Measurements from ENCODE around the gene ADD2. TPM values are rescaled to one million over a fixed set of nuclear protein-coding genes. Genes with fewer than 3 reads are reported as not detected.

Gene ADD2
- total RNA-seq, 1 donor from 2014 or later = 3.4 TPM

DNA sequence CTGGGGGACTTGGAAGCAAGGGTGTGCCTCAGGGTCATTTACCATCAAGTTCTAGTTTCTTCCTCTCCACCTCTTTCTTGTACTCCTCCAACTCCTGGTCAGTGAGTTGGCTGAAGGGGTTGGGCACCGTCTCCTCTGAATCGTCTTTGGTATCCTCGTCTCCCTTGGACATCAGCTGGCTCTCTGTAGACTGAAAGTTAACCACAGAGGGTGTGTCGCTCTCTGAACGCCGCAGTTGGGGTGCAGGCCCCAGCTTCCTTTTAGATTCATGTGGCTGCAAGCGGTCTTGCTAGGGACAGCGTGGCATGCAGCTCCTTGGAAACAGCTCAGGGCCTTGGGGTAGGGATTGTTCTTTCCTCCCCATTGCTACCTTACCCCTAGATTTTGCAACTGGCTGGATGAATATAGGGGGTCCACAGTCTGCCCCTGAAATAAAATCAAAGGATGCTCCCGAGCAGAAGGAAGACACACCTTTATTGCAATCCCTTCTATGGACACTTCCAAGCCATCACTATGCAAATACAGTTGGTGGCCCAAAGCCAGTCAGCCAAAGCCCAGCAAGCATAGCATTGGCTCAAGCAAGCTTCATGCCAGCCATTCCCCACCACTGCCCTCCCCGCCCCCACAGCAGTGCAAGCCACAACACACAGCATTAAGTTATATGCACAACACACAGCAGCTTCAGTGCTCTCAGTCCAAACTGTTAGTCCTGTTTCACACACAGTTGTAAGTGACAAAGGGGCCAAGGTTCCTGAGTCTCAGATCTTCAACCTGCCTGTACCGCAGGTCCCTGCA lies 93.2 kb downstream of the ADD2 start:
- no peak for DNase-seq (ENCODE audit: low spot score)

DNA sequence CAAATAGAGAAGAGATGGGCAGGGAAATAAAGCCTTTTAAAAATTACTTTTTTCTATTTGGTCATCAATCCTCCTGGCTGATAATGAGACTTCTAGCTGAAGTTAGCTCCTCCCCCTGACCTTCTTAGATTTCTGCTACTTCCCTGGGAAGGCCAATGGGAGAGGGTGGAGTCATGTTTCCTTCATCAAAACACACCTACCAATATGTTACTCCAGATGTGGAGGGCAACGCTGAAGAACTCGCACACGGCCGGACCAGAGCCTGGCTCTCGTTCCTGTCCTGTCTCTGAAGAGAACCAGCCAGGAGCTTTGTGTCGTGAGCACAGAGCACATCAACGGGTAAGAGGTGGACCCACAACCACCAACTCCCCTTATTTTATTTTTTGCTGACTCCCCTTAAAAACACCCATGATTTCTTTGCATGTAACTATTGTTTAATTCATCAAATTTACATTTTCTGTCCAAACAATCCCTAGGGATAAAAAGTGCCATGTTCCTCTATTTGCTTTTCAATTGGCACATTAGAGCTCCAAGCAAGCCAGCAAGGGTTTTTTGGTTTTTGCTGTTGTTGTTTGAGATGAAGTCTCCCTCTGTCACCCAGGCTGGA lies 94.9 kb downstream of the ADD2 start:
- no peak for DNase-seq (ENCODE audit: low spot score)

DNA sequence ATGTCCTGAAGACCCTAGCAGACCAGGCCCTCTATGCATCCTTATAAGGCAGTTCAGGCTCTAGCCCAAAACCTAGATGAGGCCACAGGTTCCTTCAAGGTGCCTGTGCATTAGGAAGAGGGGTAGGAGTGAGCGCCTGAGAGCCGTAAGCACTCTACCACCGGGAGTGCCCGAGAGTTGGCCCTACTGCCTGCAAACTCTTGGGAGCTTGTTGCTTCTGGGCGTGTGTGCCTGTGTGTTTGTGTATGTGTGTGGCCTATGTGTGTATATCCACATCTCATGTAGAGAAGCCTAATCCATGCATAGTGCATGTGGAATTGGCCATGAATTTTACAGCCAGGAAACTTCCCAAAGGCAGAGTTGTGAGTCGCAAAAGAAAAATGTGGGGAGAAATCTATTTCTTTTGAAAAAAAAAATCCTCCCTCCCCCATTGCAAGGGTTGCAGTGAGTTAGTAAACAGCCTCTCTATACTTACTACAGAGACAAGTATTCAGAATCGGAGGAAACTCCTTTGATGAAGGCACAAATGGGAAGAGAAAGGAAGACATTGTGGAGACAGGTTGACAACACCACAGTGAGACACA lies 96.8 kb downstream of the ADD2 start:
- DNase-seq (ENCODE audit: low spot score) = peak; percentile 14

DNA sequence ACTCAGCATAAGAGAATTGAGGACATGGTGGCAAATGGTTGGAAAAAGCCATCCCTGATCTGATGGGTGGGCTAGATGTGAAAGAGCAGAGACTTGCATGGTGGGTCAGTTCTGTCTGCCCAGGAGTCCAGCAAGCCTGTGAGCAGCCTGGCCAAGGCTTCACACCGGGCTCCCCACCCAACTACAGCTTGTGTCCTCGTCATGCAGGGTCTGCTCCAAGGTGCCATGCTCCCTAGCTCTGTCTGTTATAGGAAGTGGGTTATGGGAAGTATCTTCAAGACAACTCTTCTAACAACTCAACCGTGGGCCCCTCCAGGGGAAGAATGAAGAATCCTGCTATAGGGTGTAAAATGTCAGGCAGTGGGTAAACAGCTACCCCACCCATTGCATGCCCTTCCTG lies 97.4 kb downstream of the ADD2 start:
- DNase-seq (ENCODE audit: low spot score) = no peak

DNA sequence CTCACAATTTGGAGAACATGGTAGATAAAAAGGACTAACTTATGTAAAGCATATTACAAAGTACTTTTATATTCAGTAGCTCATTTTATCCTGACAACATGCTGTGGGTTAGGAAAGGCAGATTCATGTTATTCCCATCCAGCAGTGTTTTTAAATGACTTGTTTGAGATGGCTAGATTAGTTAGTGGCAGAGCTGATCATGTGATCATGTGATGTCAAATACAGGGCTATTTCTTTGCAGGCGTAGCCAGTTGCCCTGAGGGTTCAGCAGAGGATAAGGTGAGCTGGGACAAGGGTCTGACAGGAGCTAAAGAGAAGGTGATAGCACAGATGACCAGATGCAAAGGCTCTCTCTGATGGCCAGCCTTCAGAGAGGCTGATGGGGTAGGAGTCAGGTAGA lies 97.8 kb downstream of the ADD2 start:
- no peak for DNase-seq (ENCODE audit: low spot score)

DNA sequence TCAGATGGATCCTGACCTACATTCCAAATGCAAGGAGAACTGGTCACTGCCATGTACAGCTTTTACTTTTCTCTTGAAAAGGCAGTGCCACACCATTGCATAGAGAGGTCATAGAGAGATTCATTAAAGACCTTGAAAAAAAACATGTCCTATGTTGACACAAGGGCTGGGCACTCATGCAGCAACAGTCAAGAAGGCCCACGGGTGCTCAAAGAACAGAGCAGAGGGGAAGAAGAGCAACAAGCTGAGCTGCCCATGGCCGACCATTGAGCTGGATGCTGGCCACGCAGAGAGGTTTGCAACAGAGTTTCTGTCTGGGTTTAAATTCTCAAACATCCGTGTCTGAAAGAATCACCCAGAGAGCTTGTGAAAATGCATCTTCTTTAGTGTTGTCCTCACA lies 99.1 kb downstream of the ADD2 start:
- DNase-seq (ENCODE audit: low spot score) = no peak

DNA sequence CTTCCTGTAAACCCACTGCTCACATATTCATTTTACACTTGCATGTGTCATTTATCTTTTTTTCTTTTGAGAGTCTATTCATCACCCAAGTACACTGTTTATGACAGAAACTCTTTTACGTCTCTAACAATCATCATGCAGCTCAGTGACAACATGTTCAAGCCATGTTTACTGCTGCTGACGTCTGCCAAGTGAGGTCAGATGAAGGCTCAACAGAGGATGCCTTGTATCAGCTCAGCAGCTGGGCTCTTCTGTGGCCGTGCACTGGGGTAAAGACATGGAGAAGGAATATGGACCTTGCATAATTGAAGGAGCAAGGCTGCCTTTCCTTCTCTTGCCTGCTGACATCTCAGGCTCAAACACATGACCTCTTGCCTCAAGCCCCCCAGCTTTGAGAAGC lies 99.6 kb downstream of the ADD2 start:
- DNase-seq (ENCODE audit: low spot score) = no peak

DNA sequence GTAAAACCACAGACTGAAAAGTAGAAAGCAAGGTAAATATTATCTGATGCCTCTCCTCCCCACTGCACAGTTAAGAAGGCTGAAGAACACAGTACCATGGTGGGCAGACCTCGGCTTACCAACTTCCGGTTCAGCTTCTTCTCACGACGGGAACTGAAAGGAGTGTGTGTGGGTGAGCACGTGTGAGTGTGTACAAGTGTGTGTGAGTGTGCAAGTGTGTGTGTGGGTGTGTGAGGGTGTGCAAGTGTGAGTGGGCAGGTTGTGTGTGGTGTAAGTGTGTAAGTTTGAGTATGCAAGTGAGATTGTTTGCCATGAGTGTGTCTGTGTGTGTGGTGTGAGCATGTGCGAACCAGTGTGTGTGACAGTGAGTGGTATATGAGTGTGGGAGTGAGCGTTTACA lies 103.5 kb downstream of the ADD2 start:
- no peak for DNase-seq (ENCODE audit: low spot score)

DNA sequence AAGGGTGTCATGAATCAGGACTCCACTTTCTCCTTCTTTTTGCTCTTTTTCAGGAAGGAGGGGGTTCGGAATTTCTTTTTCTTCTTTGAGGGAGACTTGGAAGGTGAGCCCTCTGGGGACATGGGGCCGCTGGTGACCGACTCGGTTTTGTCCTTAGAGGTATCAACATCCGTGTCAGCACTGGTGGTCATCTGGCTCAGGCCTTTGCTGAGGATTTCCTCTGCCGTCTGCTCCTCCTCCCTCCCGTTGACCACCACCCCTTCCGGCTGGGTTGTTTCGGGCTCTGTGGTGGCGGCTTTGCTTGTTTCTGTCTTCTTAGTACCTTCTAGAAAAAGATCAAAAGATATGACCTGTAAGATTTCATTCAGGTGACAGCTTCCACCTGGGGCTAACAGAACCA lies 104.6 kb downstream of the ADD2 start:
- no peak for DNase-seq (ENCODE audit: low spot score)

DNA sequence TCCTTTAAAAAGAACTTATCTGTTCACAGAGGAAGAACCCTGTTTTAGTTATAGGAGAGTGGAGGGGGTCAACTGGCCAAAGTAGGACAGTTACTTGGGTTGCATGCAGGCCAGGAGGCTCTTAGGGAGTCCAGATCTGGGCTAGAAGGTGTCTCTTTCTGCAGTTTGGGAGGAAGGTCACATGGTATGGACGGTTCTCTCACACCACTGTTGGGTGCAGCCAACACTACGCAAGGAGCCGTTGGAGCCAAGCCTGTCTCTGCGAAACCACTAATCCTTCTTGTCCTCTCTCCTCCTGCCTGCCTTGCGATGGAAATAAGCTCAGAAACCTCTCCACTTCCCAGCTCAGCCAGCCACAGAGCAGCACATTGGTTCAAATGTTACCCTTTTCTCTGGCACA lies 108.4 kb downstream of the ADD2 start:
- DNase-seq (ENCODE audit: low spot score) = no peak

DNA sequence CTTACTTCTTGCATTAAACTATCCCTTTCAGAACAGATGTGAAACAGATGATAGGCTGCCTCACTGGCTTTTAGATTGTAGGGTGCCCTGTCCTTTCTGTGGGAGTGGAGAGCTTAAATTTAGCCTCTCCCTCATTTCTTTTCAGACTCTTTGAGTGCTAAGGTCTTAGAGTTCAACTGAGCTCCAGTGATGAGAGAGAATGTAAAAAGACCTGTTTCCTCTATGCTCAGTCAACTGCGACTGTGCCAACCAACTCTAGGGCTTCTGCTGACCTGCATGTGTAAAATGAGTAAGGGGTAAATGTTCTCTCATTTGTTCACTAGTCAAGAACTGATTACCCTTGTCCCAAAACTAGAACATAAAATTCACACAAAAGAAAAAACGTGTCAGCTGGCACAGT lies 109.5 kb downstream of the ADD2 start:
- no peak for DNase-seq (ENCODE audit: low spot score)

DNA sequence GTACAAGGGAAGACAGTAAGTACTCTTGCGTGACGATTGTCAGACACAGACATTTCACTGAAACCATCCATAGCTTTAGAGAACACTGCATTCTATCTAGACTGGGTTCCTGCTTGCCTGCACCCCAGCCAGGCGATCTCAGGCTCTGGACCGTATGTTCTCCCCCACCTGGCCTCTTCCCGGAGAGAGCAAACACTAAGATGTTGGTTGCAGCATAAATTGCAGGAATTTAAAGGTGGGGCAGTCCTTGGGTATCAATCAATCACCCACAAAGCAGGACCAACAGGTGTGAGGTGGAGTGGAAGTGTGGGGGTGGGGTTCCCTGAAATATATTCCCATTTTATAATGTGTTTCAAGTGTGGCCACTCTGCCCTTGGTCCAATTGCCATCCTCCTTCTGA lies 110.8 kb downstream of the ADD2 start:
- no peak for DNase-seq (ENCODE audit: low spot score)

DNA sequence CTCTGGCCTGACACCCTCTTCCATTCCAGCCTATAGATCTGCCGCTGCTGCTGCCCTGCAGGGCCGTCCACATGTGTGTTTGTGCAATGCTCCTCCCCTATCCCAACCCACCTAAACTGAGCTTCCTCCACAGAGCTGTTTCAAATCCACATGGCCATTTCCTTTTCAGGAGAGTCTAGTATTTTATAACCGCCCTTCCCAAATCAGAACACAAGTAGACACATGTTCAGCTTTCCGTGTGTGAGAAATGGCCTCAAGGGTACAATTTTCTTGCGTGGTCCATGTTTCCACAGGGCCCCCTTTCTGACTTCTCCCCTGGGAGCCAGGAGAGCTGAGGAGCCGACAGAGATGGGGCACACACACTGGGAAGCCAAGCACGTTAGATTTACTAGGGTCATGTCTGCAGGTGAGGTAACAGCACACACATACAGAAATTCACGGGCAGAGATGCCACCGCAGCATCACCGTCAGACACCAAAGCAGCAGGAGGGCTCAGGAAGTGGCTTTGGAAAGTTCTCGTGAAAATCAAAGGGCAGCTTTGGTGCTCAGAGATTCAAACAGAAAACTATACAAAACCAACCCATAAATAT lies 111.5 kb downstream of the ADD2 start:
- DNase-seq (ENCODE audit: low spot score) = no peak

DNA sequence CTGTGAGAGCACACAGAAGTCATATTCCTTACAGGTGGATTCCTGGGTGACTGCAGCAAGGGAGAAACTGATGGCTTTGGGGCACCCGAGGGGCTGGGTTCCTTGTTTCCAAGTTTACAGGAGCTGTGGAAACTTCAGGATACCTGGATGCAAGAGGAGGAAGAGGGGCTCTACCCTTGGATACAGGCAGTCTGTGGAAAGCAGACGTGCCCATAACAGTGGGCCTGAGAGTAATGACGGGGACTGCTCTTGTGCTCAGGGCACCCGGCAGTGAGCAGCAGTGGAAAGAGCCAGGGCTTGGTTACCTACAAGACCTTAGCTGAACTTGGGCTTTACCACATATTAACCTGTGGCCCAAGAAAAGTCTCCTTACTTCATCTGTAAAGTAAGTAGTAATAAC lies 112.2 kb downstream of the ADD2 start:
- no peak for DNase-seq (ENCODE audit: low spot score)

DNA sequence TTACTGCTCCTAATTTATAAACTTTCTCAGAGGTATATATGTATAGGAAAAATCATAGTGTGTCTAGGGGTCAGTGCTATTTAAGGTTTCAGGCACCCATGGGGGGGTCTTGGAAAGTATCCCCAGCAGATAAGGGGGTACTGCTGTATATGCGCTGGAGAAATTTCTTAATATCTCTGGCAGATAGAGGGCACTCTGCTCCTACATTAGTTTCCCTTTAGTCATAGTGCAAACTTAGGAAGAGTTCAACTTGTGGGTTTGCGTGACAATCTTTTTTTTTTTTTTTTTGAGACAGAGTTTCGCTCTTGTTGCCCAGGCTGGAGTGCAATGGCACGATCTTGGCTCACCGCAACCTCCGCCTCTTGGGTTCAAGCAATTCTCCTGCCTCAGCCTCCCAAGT lies 112.8 kb downstream of the ADD2 start:
- peak; percentile 48 for DNase-seq (ENCODE audit: low spot score)

DNA sequence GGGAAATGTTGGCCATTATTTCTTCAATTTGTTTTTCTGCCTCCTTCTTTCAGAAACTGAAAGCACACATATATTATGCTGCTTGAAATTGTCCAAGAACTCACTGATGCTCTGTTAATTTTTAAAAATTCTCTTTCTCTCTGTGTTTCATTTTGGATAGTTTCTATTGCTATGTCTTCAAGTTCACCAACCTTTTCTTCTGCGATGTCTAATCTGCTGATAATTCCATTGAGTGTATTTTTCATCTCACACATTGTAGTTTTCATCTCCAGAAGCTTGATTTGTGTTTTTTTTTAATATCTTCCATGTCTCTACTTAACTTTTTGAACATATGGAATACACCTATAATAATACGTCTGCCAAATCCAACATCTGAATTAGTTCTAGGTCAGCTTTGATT lies 116.3 kb downstream of the ADD2 start:
- no peak for DNase-seq (ENCODE audit: low spot score)

DNA sequence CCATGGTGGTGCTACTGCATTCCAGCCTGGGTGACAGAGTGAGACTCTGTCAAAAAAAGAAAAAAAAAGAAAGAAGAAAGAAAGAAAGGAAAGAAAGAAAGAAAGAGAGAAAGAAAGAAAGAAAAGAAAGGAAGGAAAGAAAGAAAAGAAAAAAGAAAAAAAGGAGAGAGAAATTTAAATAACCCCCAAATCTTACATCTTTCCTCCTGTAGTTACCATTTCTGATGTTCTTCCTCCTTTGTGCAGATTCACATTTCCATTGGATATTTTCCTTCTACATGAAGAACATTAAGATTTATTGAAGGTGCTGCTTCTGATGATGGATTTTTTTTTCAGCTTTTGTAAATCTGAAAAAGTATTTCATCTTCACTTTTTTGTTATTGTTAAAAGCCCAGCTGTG lies 117.0 kb downstream of the ADD2 start:
- no peak for DNase-seq (ENCODE audit: low spot score)

DNA sequence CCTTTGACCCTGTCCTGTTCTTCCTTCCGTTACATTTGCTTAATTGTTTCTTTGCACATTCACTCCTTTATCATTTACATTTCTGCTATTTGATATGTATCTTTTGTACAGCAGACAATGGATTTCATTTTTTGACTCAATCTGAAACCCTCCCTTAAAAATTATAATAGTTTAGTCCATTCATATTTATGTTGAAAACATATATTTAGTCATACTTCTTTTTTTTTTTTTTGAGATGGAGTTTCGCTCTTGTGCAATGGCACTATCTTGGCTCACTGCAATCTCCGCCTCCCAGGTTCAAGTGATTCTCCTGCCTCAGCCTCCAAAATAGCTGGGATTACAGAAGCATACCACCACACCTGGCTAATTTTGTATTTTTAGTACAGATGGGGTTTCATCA lies 119.0 kb downstream of the ADD2 start:
- no peak for DNase-seq (ENCODE audit: low spot score)

DNA sequence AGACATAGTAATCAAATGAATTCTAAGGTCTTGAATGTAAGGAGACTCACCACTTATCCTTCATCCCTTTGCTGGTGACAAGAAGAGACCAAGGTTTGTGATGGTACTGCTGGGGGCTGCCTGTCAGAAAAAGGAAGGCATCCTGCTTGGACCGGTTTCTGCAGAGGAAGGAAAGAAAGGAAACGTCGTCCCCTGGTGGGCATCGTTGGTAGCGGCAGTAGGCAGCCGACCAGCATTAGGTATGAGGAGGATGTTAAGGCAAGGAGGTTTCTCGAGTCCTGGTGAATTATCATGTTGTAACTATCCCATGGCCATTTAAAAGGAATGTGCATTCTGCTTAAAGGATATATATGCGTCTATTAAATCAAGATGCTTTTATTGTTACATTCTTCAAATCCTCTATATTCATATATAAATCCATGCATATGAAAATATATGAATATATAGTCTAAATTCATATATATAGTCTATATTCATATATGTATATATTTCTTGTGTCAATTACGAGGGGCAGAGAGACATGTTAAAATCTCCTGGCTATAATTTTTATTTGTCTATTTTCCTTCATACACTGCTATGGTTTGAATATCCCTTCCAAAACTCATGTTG lies 120.0 kb downstream of the ADD2 start:
- peak; percentile 69 for DNase-seq (ENCODE audit: low spot score)

DNA sequence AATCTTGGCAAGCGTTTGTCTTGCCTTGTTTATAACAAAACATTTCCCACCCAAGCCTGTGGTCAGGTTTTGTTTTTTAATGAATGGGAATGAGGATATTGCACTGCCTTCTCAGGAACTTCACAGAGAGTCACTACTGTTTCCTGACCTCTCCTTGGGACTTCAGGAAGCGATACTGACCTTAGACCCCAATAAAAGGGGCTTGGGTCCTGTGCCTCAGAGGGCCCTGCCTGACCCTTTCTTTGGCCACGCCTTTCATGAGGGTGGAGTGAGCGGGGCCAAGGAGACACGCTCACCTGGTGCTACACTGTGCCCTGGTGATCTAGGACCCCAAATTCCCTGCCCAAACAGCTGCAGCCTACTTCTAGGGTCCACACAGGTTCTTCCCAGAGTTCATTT lies 121.6 kb downstream of the ADD2 start:
- DNase-seq (ENCODE audit: low spot score) = no peak

DNA sequence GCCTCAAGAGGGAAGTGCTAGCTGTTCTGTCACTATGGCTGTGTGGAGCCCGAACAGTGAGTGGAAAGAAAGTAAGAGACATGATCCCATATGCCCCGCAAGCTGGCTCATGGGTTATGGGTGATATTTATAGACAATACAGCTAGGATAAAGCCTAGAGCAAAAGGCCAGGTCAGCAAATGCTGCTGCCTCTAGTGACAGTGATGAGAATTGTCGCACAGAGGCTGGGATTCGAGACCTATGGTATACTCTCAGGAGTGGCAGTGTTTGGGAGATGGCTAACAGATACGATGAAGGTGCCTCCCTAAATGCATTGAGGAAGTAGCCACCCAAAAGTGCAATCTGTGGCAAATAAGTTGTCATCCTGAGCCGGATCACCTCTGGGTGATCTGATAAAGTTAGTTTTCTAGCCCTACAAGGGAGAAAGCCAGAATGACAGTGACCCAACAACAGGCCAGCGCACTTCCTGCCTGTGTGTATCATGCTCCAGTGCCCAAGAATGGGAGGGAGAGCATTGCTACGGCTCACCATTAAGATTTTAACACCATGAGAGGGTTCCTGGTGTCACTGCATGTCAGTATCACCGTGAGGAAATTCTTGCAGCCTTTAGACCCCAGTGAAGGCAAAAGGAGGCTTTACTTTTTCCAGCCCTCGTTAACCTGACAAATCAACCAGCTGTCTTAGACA lies 122.1 kb downstream of the ADD2 start:
- DNase-seq (ENCODE audit: low spot score) = no peak

DNA sequence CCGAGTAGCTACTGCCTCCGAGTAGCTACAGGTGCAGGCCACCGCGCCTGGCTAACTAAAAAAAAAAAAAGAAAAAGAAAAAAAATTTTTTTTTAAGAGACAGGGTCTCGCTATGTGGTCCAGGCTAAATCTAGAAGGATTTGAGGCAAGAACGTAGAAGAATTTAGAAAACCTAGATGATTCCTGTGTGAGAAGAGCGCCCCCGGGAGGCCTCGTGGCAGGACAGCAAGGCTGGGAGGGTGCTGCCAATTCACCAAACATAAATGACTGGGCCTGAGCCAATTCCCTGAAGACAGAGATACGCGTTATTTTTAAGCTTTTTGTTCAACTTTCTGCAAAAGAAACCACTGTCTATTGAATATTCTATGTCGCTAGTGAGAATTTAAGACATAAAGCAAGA lies 124.3 kb downstream of the ADD2 start:
- no peak for DNase-seq (ENCODE audit: low spot score)
